ENCODE data around the gene STPG4.

Gene STPG4

DNA sequence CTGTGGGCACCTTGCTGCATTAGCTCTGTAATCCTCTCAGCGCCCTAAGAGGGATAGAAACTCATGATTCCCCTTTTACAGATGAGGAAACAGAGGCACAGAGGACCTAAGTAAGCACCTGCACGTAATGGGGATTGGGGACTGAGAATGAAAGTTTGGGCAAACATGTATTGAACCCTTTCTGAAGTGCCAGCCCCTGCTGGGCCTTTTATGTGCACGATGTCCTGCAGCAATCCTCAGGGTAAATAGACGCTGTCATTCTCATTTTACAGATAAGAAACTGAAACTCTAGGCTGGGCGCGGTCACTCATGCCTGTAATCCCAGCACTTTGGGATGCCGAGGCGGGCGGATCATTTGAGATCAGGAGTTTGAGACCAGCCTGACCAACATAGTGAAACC is 117.4 kb downstream of the STPG4 start:
- no peak for DNase-seq (ENCODE audit: low read depth in 1 of 2, low spot score in 1 of 2)

Data from activated CD4-positive, alpha-beta T cell treated with anti-CD3 and anti-CD28 coated beads, Interleukin-2, amount 50 U/mL, for 24 hours (primary cell).